ENCODE data around the gene PSG2. TPM values are rescaled to one million over a fixed set of nuclear protein-coding genes. Genes with fewer than 3 reads are reported as not detected.
"Not testable (repeated sequence)": the region's sequence is repeated elsewhere in the genome, so short reads cannot be mapped to it uniquely, and the experiment has no call there.

Gene PSG2
- total RNA-seq, 2 donors from 2014 or later = not detected

GRCh38 chr19:43084196-43084832, 1.8 kb upstream of the PSG2 start:
- intact Hi-C loops (cut with DNase I) = not testable (repeated sequence)

DNA sequence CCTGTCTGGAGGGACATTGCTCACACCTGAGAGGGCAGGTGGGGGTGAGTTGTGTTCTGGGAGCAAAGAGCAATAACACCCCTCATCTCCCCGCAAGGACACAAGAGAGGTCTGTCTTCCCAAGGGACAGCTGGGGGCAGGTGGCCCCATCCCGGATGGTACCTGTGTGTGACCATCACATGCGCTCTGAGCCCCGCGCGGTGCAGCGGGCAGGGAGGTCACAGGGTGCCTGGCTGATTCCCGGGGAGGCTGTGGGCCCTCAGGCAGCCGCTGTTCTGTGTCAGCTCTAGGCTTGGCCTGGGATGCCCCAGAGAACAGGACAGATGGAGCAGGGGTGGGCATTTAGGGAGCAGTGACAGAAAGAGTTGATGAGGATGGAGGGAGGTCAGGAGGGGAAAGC, 1.2 kb upstream of the PSG2 start:
- intact Hi-C loops (cut with DNase I); DNase-seq (ENCODE audit: low spot score): not testable (repeated sequence)

More at GRCh38 chr19:43084196-43084832, 1.8 kb upstream of the PSG2 start:
- not testable (repeated sequence) for DNase-seq (ENCODE audit: low spot score)

GRCh38 chr19:43078311-43078710, 4.2 kb downstream of the PSG2 start:
- DNase-seq (ENCODE audit: low spot score) = no peak
- intact Hi-C loops (cut with DNase I) = no loop called here

DNA sequence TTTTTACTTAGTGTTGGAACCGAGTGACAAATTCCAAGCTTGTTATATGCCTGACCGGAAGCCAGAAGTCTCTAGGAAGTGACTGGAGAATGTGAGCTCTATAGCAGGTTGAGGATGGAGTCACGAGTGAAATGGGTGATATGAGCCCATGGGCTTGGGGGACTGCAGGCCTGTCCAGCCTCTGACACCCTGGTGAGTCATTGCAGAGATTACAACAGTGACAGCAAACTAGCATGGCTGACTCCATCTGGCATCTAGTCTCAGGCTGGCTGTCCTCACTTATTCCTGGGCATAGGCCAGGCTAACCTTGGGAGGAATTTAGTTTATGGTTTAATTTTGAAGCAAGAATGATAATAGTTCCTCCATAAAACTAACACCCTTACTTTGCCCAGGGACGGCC, 4.6 kb downstream of the PSG2 start:
- intact Hi-C loops (cut with DNase I); DNase-seq (ENCODE audit: low spot score): not testable (repeated sequence)

- DNase-seq (ENCODE audit: low spot score); intact Hi-C loops (cut with DNase I): not testable (repeated sequence)
Observed at GRCh38 chr19:43062418-43062817, 20.1 kb downstream of the PSG2 start.

DNA sequence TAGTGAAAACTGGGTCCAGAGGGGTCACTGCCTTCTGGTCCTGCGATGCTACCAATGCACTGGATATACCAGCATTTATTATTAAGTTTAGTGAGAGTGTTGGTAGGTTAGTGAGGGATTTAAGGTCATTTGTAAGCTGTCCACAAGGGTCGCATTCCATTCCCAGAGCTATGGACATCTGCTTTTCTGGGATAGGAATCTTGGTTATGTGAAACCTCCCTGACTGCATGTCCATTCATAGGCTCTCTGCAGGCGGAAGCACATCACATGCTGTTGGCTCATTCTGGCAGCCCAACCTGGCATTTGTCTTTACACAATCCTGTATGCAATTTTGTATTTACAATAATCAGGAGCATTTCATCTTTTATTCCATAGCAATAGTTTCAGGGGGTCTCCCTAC, 21.2 kb downstream of the PSG2 start:
- intact Hi-C loops (cut with DNase I); DNase-seq (ENCODE audit: low spot score): not testable (repeated sequence)

DNA sequence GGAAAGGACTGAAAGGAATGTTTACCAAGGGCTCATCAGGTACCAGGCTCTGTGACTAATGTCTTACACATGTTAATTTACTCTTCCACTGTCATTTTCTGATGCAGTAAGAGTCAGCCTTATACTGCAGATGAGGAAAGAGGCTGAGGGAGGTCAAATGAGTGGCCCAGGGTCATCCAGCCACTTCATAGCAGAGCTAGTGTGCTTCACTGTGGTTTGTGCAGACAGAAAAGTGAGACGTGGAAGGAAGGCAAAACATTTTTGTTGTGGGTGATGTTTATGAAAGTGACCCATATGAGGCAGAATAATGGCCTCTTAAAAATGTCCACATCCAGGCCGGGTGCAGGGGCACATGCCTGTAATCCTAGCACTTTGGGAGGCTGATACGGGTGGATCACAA, 22.2 kb downstream of the PSG2 start:
- intact Hi-C loops (cut with DNase I); DNase-seq (ENCODE audit: low spot score): not testable (repeated sequence)

DNA sequence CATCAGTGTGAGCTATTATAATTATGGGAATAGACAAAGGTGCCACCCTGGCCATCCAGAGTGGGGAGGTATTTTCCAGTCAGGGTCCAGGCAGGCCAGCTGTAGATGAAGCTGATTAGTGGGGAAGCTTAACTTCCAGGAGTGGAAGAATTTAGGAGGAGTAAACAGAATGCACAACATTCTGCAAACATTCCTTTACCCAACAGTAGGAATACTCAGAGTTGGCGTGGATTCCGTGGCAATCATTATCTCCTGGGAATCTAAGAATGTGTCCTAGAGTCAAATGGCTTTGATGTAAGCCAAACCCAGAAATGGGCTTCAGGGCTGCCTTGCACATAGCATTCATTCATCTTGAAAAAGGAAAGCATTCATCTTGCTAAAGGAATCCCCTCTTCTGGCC, 23.0 kb downstream of the PSG2 start:
- intact Hi-C loops (cut with DNase I) = not testable (repeated sequence)

DNA sequence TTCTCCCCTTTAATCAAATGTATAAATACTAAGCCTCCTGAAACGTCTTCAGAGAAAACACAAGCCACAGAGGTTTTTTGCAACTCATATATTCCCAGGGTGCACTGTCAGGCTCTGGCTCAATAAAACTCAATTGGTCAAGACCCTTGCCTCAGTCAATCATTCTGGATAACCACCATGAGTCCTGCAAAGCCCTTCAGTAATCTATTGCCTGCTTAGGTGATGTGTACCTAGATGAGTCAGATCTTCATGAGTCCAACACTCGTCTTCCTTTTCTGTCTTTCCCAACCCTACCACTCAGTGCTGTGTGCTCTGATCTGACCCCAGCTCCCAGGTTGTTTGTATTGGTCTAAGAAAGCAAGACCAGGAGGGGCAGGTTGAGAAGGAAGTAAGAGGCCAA, 24.1 kb downstream of the PSG2 start:
- DNase-seq (ENCODE audit: low spot score); intact Hi-C loops (cut with DNase I): not testable (repeated sequence)

More for the DNA sequence above, 23.0 kb downstream of the PSG2 start:
- not testable (repeated sequence) for DNase-seq (ENCODE audit: low spot score)

- DNase-seq (ENCODE audit: low spot score); intact Hi-C loops (cut with DNase I): not testable (repeated sequence)
Observed at GRCh38 chr19:43047966-43048365, 34.5 kb downstream of the PSG2 start.

GRCh38 chr19:43046578-43046977, 35.9 kb downstream of the PSG2 start:
- intact Hi-C loops (cut with DNase I); DNase-seq (ENCODE audit: low spot score): not testable (repeated sequence)

GRCh38 chr19:43043492-43044180, 38.9 kb downstream of the PSG2 start:
- intact Hi-C loops (cut with DNase I); DNase-seq (ENCODE audit: low spot score): not testable (repeated sequence)

GRCh38 chr19:43031645-43032044, 50.9 kb downstream of the PSG2 start:
- DNase-seq (ENCODE audit: low spot score); intact Hi-C loops (cut with DNase I): not testable (repeated sequence)

DNA sequence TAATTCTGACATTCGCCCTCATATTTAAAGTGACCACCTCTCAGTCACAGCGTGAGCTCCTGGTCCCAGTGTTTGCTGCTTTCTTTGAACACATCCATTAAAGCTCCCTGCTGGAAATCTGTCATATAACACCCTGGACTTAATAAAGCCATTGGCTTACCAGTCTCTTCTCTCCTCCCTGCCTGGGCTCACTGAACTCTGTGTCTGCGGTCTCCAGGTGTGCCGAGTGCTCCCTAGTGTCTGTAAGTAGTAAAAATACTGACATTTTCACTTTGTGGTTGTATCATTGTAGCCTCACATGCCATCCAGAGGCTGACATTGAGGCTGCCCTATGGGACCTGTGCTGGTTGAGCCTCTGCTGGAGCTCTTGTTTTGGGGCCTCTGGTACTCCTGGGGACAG, 53.6 kb downstream of the PSG2 start:
- intact Hi-C loops (cut with DNase I) = no loop called here
- no peak for DNase-seq (ENCODE audit: low spot score)

DNA sequence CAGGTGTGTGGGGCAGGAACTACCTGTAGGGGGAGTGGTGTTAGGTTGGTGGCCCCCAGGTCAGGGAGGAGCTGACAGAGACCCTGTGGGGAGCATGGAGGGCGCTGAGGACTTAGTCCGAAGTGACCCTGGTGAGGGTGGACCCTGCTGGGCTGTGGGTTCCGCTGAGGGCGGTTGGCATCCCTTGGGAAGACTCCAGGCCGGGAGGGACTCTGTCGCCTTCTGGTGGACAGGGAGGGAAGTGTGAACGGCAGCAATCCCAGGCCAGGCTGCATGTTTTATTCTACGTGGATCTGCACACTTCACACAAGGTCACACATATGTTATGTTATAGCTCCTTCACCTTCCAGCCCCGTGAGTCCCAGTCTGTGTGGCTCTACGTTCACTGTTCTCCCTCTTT, 54.5 kb downstream of the PSG2 start:
- DNase-seq (ENCODE audit: low spot score); intact Hi-C loops (cut with DNase I): not testable (repeated sequence)

- intact Hi-C loops (cut with DNase I); DNase-seq (ENCODE audit: low spot score): not testable (repeated sequence)
Observed at GRCh38 chr19:43027061-43027460, 55.4 kb downstream of the PSG2 start.

GRCh38 chr19:43026369-43026768, 56.1 kb downstream of the PSG2 start, which contains the start of gene PSG11:
Gene PSG11, minus strand, starts transcription at chr19:43026469. Its CDS starts 97 bp downstream, at chr19:43026372.
- DNase-seq (ENCODE audit: low spot score); intact Hi-C loops (cut with DNase I): not testable (repeated sequence)

- DNase-seq (ENCODE audit: low spot score); intact Hi-C loops (cut with DNase I): not testable (repeated sequence)
Observed at GRCh38 chr19:43022098-43022497, 60.4 kb downstream of the PSG2 start.

DNA sequence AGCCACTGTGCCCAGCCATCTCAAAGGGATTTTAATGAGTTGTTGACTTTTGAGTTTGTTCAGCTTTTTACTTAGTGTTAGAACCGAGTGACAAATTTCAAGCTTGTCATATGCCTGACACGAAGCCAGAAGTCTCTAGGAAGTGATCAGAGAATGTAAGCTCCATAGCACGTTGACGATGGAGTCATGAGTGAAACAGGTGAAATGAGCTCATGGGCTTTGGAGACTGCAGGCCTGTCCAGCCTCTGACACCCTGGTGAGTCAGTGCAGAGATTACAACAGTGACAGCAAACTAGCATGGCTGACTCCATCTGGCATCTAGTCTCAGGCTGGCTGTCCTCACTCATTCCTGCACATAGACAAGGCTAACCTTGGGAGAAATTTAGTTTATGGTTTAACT, 60.9 kb downstream of the PSG2 start:
- intact Hi-C loops (cut with DNase I); DNase-seq (ENCODE audit: low spot score): not testable (repeated sequence)

GRCh38 chr19:43019588-43019987, 62.9 kb downstream of the PSG2 start:
- intact Hi-C loops (cut with DNase I); DNase-seq (ENCODE audit: low spot score): not testable (repeated sequence)
